Large intestine (tissue), 3 donors: ENCODE measurements around the gene KRT6B. TPM values are rescaled to one million over a fixed set of nuclear protein-coding genes. Genes with fewer than 3 reads are reported as not detected.
"Not testable (repeated sequence)": the region's sequence is repeated elsewhere in the genome, so short reads cannot be mapped to it uniquely, and the experiment has no call there.

Experiments
- DNase-seq, 2 donors: peaks; one replicate each; pipeline versions ENCODE4 v3.0.0 to v3.0.0-alpha.2; 2013
- H3K27ac ChIP-seq: one replicate; pipeline ENCODE4 v1.5.1; 2013; ENCODE audit warnings: low read length
- H3K27me3 ChIP-seq: 2 replicates; pipeline ENCODE4 v1.6.1; 2013; ENCODE audit warnings: low read length; ENCODE audit not compliant: control insufficient read depth, insufficient read depth
- H3K36me3 ChIP-seq: 2 replicates; pipeline ENCODE4 v1.6.1; 2013; ENCODE audit warnings: low read length; ENCODE audit not compliant: control insufficient read depth, insufficient read depth
- H3K4me1 ChIP-seq: one replicate; pipeline ENCODE4 v1.6.1; 2013; ENCODE audit warnings: low read length; ENCODE audit not compliant: control insufficient read depth, insufficient read depth
- H3K4me3 ChIP-seq: one replicate; pipeline ENCODE4 v1.5.1; 2013; ENCODE audit warnings: low read length
- H3K9me3 ChIP-seq: one replicate; pipeline ENCODE4 v1.6.1; 2013; ENCODE audit warnings: mild to moderate bottlenecking, low read depth, low read length, moderate library complexity; ENCODE audit not compliant: control insufficient read depth
- WGBS: methylation state at CpG from one replicate; pipeline ENCODE4 v1.1.5; 2013; ENCODE audit warnings: low lambda C conversion rate; ENCODE audit not compliant: insufficient coverage; 5-methylcytosine and 5-hydroxymethylcytosine counted together
- polyA plus RNA-seq: library from polyadenylated mRNA; unstranded; fragments of 120-200 nt; gene quantifications from one replicate; pipeline ENCODE4 v1.2.1, GENCODE V29; 2013

The KRT6B gene
- polyA plus RNA-seq, 1 donor: not detected

GRCh38 chr12:52494100-52494499 lies 42.2 kb upstream of the KRT6B start:
- Histone ChIP-seq H3K4me3 (no peak overlapping the region), H3K27ac (no peak overlapping the region), H3K27me3 (peaks cover 13% of the 10 kb centered on the region), H3K4me1 (no peaks in the 10 kb centered on the region), H3K9me3 (no peaks in the 10 kb centered on the region), H3K36me3 (no peaks in the 10 kb centered on the region)
- no peak for DNase-seq
- WGBS: 80% methylated on average over 1 of the region's 1 CpG

- no peaks in the 10 kb centered on the region for H3K9me3 ChIP-seq
- no peaks in the 10 kb centered on the region for H3K4me1 ChIP-seq
- 100% methylated on average over 1 of the region's 2 CpGs for WGBS
- no peak for DNase-seq
- no peak within 1 kb of the TSS for H3K27ac ChIP-seq
- no peaks in the 10 kb centered on the region for H3K36me3 ChIP-seq
- no peak within 1 kb of the TSS for H3K4me3 ChIP-seq
- peaks cover 13% of the 10 kb centered on the region for H3K27me3 ChIP-seq
Observed at GRCh38 chr12:52493172-52493571, 41.2 kb upstream of the KRT6B start, which contains the start of gene KRT6A. Gene KRT6A, minus strand, starts transcription at chr12:52493257. Its CDS starts 69 bp downstream, at chr12:52493188.

GRCh38 chr12:52492405-52492804 lies 40.5 kb upstream of the KRT6B start:
- H3K9me3 ChIP-seq, DNase-seq, H3K4me3 ChIP-seq, H3K36me3 ChIP-seq, H3K27ac ChIP-seq, H3K4me1 ChIP-seq: not testable (repeated sequence)
- no CpG with 5 or more reads among the region's 6 CpGs for WGBS
- H3K27me3 ChIP-seq: peaks cover 16% of the 10 kb centered on the region

- peaks cover 11% of the 10 kb centered on the region for H3K27me3 ChIP-seq
- no CpG with 5 or more reads among the region's 8 CpGs for WGBS
- not testable (repeated sequence) for H3K9me3 ChIP-seq, DNase-seq, H3K36me3 ChIP-seq, H3K4me1 ChIP-seq, H3K27ac ChIP-seq, H3K4me3 ChIP-seq
Observed at GRCh38 chr12:52491495-52491894, 39.5 kb upstream of the KRT6B start.

GRCh38 chr12:52488736-52489135 lies 36.8 kb upstream of the KRT6B start:
- Histone ChIP-seq H3K36me3 (no peaks in the 10 kb centered on the region), H3K27ac (no peak overlapping the region), H3K4me1 (no peaks in the 10 kb centered on the region), H3K9me3 (no peaks in the 10 kb centered on the region), H3K27me3 (peaks cover 7% of the 10 kb centered on the region), H3K4me3 (no peak overlapping the region)
- no peak for DNase-seq

- H3K4me3 ChIP-seq, H3K9me3 ChIP-seq, H3K27ac ChIP-seq, H3K27me3 ChIP-seq, DNase-seq, H3K36me3 ChIP-seq, H3K4me1 ChIP-seq: not testable (repeated sequence)
- WGBS: no CpG with 5 or more reads among the region's 15 CpGs
Observed at GRCh38 chr12:52487744-52488443, 35.9 kb upstream of the KRT6B start.

- H3K27me3 ChIP-seq: peaks cover 5% of the 10 kb centered on the region
- H3K27ac ChIP-seq: no peak overlapping the region
- no peaks in the 10 kb centered on the region for H3K9me3 ChIP-seq
- H3K4me3 ChIP-seq: no peak overlapping the region
- no peaks in the 10 kb centered on the region for H3K4me1 ChIP-seq
- DNase-seq: no peak
- no CpG with 5 or more reads among the region's 1 CpG for WGBS
- no peaks in the 10 kb centered on the region for H3K36me3 ChIP-seq
Observed at GRCh38 chr12:52487211-52487610, 35.3 kb upstream of the KRT6B start.

- Histone ChIP-seq H3K4me3 (no peak overlapping the region), H3K36me3 (no peaks in the 10 kb centered on the region), H3K4me1 (no peaks in the 10 kb centered on the region), H3K27ac (no peak overlapping the region), H3K9me3 (no peaks in the 10 kb centered on the region), H3K27me3 (peaks cover 5% of the 10 kb centered on the region)
- no peak for DNase-seq
- WGBS: 100% methylated on average over 2 of the region's 5 CpGs
Observed at GRCh38 chr12:52486166-52487105, 34.5 kb upstream of the KRT6B start.

GRCh38 chr12:52480073-52480472 lies 28.1 kb upstream of the KRT6B start:
- Histone ChIP-seq H3K9me3 (no peaks in the 10 kb centered on the region), H3K4me3 (no peak overlapping the region), H3K27ac (no peak overlapping the region), H3K4me1 (no peaks in the 10 kb centered on the region), H3K27me3 (no peaks in the 10 kb centered on the region), H3K36me3 (no peaks in the 10 kb centered on the region)
- DNase-seq: no peak
- WGBS: no CpG with 5 or more reads among the region's 3 CpGs

- Histone ChIP-seq H3K27ac (no peak overlapping the region), H3K4me3 (no peak overlapping the region), H3K4me1 (no peaks in the 10 kb centered on the region), H3K27me3 (no peaks in the 10 kb centered on the region), H3K36me3 (no peaks in the 10 kb centered on the region), H3K9me3 (no peaks in the 10 kb centered on the region)
- no CpG with 5 or more reads among the region's 2 CpGs for WGBS
- no peak for DNase-seq
Observed at GRCh38 chr12:52477651-52478050, 25.7 kb upstream of the KRT6B start.
